ENCODE measurements around the gene ZNF746.
"Not testable (repeated sequence)": the region's sequence is repeated elsewhere in the genome, so short reads cannot be mapped to it uniquely, and the experiment has no call there.

ZNF746 gene

DNA sequence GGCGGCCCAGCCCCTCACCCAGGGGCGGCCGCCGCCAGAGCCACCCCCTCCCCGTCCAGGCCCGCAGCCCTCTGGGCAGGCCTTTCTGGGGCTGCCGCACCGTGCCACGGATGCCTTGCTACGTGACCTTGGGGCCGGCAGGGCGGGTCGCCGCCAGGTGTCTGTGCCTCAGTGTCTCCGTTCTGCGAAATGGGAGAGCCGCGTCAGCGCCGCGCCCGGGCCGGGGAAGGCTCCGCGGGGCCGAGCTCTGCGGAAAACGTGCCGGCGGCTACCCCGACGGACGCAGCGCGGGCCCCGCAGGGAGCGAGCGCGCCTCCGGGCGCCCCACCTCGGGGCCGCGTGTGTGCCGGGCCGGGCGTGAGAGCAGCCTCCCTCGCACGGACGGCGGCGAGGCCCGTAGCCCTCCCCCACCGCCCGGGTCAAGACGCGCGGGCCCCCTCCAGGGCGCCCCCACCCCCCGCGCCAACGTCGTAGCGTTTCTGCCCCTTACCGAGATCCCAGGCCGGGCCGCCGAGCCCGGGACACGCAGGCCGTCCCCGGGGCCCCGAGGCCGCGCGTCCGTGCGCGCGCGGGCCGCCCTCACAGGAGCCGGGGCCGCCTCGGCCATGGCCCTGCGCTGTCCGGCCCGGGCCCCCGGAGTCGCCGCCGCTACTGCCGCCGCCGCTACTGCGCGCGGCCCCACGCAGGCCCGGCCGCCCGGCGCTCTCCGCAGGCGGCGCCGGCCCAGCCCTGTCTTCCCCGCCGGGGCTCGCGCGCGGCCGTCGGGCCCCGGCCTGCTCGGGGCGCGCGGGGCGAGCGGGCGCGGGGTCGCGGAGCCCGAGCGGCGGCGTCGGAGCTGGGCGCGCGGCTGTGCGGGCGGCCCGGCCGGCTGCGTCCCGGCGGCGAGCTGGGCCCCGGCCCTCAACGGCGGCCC lies 37.8 kb downstream of the ZNF746 start:
- no peak for DNase-seq (ENCODE audit: low read depth)

DNA sequence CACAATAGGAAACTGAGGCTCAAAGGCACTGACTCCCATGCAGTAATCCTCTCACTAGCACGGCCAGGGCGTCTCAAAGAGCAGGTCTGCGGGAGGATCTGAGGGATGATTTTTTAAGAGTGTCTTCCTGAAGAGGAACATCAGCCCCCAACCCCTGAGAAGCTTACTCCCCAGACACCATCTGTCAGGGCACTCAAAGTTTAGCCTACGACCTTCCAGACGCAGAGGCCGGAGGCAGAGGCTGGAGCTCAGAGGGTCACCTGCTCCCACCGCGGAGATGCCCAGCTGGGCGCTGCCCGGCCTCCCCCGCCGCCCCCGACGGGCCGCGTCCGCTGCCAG lies 38.4 kb downstream of the ZNF746 start:
- DNase-seq (ENCODE audit: low read depth): no peak

DNA sequence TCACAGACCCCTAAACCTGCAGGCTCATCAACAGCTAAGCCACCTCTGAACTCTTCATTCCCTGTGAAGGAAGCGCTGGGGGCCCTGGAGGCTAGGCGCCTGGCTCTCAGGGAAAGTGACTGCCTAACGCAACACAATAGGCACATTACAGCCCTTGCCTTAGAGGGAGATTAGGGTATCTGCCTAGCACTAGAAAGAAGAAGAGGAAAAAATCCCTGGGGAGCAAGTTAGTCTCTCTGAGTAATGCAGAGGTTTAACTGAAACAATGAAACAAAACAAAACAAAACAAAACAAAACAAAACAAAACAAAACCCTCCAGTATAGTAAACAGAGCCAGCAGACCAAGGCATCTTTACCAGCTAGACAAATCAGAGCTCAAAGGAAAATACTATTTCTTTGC lies 39.4 kb downstream of the ZNF746 start:
- no peak for DNase-seq (ENCODE audit: low read depth)

DNA sequence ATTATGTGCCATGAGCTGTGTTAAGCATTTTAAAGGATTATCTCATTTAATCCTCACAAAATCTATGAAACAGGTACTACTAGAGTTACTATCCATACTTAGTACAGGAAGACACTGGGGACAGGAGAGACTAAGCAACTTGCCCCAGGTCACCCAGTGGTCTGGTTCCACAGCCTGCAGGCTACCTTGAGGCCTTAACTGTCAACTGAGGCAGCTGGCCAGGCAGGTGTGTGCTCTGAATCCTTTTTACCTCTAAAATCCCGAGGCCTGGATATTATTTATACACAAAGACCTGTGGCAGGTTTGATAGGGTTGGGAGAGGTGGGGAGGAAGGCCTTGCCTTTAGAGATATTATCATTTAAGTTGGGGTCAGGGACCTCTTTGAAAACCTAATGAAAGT lies 39.8 kb downstream of the ZNF746 start:
- DNase-seq (ENCODE audit: low read depth): no peak

DNA sequence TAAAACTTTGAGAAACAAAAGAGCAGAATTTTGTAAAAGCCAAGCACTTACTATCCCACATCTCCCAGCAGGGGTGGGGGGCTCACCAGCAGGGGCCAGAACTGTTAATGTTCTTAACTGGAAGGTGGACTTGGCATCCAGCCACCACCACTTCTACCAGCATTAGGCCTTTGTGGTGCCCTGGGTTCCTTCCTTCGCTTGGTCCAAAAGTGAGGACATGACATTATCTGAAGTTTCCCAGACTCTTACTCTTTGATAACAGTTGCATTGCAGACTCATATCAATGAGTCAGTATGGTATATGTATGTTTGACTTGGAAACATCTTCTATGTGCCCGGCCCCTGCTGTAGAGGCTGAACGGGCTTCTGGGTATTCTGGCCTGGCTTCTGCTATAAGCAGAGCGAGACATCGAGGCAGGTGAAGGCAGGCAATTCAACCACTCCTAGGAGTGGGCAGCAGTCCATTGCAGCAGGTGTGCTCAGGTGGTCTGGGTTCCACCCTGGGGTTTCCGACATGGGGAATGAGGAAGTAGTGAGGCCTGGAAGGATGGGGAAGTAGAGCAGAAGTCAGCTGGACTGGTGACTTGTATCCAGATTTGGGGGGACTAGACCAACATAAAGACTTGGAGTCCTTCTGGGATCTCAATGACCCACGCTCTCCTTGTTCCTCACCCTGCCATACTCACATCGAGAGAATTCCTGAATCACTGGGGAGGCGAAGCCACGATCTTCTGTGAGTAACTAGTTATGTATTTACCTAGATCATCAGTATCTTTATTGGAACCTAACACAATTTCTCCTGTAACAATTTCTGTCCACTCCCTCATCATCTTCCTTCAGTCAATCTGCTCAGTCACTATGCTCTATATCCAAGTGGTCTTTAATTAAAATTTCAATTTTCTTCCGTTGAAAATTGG lies 40.8 kb downstream of the ZNF746 start:
- DNase-seq (ENCODE audit: low read depth): no peak

DNA sequence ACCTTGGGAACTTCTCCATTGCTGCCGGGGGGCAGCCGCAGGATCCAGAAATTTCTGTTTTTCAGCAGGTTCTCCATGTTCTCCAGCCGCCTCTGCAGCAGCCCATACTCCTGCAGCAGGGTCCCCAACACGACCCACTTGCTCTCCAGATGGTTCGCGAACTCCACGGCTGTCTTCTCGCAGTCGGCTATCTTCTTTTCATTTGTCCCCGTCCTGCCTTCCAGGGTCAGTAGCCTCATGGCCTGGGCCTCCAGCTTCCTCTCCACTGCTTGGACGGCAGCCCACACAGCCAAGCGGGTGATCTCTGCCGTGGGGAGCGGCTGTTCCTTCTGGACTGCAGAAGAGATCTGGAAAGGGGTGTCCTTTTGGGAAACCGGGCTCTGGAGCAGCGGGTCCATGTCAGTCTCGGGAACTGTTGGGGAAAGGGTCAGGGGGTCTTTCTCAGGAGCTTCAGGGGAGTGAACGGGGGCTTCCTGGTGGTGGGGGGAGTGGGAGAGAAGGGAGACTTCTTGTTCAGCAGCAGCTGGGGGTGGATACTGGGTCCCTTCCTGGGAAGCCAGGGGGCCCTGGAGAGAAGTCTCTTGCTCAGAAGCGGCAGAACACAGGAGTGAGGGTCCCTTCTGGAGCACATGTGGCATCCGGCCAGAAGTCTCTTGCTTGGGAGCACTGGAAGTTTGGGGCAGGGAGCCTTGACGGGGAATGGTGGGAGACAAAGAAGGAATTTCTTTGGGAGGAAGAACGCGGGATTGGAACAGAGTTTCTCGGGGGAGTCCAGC lies 42.2 kb downstream of the ZNF746 start:
- no peak for DNase-seq (ENCODE audit: low read depth)

DNA sequence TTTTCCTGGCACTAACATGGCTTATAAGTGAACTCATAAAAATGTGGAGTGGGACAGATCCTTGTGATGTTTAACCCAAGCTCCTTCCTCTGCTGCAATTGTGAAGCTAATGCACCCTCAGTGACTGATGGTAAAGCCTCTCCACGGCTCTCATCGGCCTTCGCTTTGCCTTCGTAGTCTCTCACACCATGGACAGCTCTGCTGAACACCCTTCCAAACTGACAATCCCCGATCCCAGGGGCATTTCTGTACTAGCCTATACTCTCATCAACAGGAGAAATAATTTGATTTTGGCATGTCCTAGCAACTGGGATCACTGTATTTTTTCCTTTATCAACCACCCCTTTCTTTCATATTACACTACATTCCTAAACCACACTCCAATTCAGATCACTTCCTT lies 42.9 kb downstream of the ZNF746 start:
- no peak for DNase-seq (ENCODE audit: low read depth)

DNA sequence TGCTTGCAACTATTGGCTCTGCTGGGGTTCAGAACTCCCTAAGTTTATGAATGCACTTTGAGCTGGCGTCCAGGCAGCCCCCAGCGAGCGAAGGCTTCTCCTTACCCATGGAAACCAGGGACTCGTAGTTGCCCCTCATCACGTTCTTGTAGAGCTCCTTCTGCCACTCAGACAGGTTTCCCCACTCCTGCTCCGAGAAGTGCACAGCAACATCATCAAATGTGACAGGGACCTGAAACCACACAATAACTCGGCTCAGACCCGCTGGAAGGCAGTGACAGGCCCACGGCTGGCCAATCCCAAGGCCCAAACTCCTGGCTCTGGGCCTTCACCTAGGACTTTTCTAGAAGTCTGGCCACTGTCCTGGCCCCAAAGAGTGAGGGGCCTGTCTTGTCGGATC lies 43.6 kb downstream of the ZNF746 start:
- no peak for DNase-seq (ENCODE audit: low read depth)

DNA sequence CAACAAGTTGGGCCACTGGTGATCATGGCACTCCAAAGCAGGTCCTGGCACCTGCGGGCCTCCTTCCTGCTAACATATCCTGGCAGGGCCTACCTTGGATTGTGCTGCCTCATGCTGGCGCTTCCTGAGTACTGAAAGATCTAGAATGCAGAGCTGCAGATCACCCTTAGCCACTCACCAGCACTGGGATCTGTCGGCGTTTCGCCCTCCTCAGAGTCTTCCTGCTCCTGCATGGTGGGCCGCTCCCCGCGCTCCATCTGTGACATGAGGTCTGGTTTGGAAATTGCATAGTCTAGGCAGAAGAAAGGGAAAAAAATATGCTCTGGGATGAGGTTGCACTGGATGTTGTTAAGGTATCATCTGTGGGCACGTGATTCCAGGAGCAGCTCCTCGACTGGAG lies 46.8 kb downstream of the ZNF746 start:
- no peak for DNase-seq (ENCODE audit: low read depth)

DNA sequence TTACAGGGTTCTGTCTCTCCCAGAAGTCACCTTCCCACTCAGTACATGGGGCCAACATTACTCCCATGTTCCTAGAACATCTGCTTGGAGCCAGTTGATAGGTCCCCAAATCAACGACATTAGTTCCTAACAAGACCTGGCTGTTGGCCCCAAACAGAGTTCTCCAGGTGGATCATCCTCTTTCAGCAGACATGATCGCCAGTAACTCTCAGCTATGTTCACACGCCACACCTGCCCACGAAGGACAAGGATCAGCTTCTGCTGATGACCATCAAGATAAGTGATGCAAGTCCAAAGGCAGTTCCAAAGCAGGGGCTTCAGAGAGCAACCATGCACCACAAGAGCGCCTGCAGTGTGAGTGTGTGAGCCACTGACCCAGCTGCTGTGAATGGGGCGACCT lies 47.7 kb downstream of the ZNF746 start:
- no peak for DNase-seq (ENCODE audit: low read depth)

DNA sequence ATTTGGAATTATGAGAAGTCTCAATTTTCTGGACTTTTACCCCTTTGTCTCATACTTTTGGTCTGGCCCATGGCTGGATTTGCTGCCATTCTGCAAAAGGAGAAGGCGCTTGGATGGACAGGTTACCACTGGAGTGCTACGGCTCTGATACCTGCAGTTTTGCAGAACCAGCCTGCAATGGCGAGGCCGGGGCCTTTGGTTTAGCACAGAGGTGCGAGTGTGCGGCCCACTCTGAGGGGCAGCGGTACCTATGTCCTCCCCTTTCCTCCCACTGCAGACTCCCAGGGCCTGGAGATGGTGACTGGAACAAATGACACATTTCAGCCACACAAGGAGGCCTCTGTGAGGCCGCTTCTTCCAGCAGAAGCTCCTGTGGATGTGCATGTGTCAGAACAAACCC lies 48.6 kb downstream of the ZNF746 start:
- DNase-seq (ENCODE audit: low read depth): no peak

DNA sequence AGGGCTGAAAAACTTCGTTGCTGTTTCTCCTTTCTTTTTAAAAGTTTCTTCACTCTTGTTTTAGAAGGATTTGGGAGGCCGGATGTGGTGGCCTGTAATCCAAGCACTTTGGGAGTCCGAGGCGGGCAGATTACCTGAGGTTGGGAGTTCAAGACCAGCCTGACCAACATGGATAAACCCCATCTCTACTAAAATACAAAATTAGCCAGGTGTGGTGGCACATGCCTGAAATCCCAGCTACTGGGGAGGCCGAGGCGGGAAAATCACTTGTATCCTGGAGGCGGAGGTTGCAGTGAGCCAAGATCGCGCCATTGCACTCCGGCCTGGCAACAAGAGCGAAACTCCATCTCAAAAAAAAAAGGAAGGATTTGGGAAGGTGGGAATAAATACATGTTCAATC lies 51.6 kb downstream of the ZNF746 start:
- DNase-seq (ENCODE audit: low read depth): not testable (repeated sequence)

DNA sequence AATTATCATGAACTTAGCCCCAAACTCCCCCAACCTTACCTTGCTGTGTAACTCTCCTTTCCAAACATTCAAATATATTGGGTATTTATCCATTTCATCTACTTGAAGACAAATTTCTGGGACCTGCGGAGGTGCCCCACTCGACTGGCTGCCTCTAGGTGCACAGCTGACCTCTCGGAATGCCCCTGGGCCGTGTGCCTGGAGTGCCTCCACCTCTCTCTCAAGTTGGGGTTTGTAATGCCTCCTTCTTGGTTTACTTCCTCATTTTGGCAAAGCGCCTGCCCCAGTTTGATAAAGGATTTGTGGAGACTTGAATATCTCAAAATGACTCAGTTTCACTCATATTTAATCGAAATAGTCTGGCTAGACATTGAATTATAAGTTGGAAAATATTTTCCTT lies 53.3 kb downstream of the ZNF746 start:
- DNase-seq (ENCODE audit: low read depth): no peak

DNA sequence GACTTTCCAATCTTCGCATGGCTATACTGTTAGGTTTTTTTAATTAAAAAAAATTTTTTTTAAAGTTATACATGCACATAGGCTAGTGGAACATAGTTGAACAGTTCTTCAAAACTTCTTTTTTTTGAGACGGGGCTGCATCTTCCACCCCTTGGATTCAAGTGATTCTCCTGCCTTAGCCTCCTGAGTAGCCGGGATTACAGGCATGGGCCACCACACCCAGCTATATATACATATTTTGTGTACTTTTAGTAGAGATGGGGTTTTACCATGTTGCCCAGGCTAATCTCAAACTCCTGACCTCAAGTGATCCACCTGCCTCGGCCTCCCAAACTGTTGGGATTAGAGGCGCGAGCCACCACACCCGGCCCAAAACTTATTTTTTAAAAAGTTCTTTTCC lies 54.1 kb downstream of the ZNF746 start:
- DNase-seq (ENCODE audit: low read depth): no peak

DNA sequence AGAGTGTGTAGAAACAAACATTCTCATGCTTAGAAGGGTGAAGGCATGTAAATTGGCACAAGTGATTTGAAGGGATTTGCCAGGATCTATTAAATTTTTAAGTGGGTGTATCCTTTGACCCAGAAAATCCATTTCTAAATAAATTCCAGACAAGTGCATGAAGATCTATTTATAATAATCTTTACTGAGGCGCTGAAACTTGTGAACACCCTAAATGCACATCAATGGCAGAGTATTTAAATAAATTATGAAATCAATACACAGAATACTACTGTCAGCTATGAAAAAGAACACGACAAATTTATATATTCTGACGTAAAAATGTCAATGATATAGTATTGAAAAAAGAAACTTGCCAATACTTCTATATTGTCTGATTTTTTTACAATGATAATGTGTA lies 54.7 kb downstream of the ZNF746 start:
- no peak for DNase-seq (ENCODE audit: low read depth)

DNA sequence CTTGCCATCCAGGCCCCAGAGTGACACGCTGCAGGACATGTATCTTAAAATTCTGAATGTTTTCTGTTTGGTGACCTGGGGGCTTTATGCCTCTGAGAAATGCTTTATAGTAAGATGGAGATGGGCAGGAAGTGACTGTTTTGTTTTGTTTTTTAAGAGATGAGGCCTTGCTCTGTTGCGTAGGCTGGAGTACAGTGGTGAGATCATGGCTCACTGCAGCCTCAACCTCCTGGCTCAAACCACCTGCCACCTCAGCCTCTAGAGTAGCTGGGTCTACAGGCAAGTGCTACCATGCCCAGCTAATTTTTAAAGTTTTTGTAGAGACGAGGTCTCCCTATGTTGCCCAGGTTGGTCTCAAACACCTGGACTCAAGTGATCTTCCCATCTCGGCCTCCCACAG lies 57.4 kb downstream of the ZNF746 start:
- DNase-seq (ENCODE audit: low read depth): no peak

DNA sequence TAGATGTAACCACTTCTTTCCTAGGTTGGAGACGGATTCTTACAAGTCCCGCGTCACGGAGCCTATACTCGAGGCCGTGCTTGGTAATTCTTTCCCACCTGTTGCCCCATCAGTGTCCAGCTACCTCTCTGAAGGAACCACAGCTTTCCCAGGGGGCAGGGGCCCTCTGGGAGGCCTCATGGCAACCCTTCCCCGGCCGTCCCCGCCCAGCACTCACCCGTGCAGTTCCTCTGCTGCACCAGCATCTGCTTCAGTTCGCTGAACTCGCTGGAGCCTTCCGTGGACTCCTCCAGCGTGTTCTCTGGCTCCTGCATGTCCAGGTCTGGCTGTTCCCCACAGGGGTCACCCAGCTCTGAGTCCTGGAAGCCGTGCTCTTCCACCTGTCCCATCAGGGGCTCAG lies 61.3 kb downstream of the ZNF746 start:
- DNase-seq (ENCODE audit: low read depth): no peak

DNA sequence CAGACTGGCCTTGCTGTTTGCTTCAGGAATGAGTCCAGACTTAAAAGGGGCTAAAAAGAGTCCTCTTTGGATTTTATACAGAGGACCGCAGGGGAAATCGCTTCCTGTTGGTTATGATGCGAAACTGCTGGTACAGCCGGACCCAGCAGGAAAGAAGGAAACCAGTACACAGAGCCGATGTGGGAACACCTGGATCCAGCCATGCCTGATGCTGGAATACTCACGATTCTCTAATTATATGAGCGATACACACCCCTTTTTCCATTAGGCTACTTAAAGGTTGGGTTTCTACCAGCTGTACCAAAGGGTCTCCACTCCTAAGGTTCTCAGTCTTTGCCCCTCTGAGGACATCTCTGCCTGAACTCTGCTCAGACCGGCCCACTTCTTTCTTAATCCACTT lies 64.5 kb downstream of the ZNF746 start:
- DNase-seq (ENCODE audit: low read depth): no peak

DNA sequence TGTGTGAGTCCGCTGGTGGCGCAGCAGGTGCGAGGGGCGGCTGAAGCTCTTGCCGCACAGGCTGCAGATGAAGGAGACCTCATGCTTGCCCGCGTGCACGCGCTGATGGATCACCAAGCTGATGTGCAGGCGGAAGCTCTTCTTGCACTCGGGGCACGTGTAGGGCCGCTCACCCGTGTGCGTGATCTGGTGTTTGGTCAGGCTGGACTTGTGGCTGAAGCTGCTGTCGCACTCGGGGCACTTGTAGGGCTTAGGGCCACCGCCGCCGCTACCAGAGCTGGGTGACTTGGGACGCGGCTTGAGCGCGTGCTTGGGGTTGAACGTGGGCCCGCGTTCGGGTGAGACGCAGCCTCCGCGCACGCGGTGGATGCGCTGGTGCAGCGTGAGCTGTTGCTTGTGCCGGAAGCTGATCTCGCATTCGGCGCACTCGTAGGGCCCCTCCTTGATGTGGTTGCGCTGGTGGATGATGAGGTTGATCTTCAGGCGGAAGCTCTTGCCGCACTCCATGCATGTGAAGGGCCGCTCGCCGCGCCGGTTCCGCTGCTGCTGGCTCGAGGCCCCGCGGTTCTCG lies 65.4 kb downstream of the ZNF746 start:
- no peak for DNase-seq (ENCODE audit: low read depth)

DNA sequence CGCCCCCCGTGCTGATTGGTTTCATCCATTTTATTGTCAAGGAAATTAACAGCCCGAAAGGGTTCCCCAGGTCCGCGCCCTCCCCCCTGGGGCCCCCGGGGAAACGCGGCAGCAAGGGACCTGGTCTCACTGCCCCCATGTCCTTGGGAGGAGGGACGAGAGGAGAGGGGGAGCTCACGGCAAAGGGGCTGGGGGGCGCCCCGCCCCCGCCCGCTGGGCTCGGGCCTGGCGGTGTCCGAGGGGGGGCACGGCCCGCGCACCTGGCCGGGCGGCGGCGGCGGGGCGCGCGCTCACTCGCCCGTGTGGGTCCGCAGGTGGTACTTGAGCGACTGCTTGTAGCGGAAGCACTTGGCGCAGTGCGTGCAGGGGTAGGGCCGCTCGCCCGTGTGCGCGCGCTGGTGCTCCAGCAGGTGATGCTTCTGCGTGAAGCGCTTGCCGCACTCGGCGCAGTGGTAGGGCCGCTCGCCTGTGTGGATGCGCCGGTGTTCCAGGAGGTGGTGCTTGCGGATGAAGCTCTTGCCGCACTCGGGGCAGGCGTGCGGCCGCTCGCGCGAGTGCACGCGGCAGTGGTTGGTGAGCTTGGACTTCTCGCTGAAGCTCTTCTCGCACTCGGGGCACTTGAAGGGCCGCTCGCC lies 66.0 kb downstream of the ZNF746 start:
- no peak for DNase-seq (ENCODE audit: low read depth)

DNA sequence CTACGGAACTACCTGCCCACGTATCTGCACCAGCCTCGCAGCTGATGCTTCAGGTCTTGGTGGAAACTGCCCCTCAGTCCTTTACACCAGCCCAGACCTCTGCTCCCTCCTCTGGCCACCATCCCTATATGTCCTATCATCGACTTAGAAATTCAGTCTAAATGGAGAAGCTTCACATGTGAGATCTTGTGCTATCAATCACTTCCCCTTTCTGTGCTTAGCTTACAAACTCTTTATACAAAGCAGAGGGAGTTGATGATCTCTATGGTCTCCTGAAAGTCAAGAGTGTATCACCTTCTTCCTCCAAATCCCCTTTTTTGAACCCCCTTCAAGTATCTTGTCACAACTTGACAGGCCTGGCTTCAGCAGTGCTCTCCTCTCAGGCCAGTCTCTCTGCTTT lies 67.4 kb downstream of the ZNF746 start:
- DNase-seq (ENCODE audit: low read depth): no peak

DNA sequence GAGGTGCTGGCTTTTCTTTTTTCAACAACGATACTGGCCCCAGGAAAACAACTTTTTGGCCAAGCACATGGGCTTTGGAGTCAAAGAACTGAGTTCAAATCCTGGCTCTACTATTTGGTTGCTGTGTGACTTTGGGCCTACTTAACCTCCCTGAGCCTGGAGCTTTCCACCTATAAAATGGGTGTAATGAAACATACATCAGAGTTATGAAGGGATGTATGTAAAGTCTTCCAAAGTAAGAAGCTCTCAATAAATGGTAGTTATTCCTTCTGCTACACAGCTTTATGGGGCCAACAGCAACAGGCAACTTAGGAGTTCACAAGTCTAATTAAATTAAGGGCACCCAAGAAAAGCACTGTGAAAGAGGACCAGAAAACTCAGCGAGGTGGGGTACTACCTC lies 69.7 kb downstream of the ZNF746 start:
- DNase-seq (ENCODE audit: low read depth): no peak

Data from T follicular helper cell (primary cell).